PC-3 (cell line): Measurements from ENCODE around the gene ABCA7.

Source experiments
- CTCF ChIP-seq: fragments of 300-600 bp; sonication (generic); conservative IDR thresholded peaks from 2 replicates; pipeline ENCODE4 v1.5.1; 2017; ENCODE audit warnings: antibody characterized with exemption, low read depth, mild to moderate bottlenecking, low read length
- EZH2 ChIP-seq: fragments of 300-600 bp; sonication (generic); IDR thresholded peaks from one replicate; pipeline ENCODE4 v1.6.1; 2017; ENCODE audit warnings: antibody characterized with exemption, mild to moderate bottlenecking, low read length; ENCODE audit not compliant: unreplicated experiment
- EZH2phosphoT487 ChIP-seq: fragments of 300-600 bp; sonication (generic); IDR thresholded peaks from 2 replicates; pipeline ENCODE4 v1.6.1; 2018; ENCODE audit warnings: mild to moderate bottlenecking, antibody characterized with exemption, low read length, borderline replicate concordance

DNA sequence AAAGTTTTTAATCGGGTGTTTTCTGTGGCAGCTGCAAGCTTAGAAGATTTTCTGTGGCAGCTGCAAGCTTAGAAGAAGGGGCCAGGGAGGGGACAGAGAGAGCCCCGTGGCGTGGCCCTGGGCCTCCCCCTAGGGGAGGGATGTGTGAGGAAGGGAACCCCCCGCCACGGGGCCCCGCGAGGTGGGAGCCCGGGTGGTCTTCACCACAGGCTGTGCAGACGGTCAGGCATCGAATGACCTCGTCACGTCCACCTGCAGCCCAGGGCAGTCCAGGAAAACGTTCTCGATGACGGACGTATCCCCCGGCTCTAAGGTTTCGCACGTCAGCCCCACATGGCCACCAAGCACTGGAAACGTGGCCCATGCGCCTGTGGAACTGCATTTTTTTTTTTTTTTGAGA is 46.7 kb downstream of the ABCA7 start:
- TF ChIP-seq CTCF (no peak), EZH2 (no peak), EZH2phosphoT487 (no peak)
